KBM-7 (cell line): ENCODE data around the gene FGA.
A peak's percentile ranks its signal among the peaks of the same experiment; 100 is the strongest.
"Not testable (repeated sequence)": the region's sequence is repeated elsewhere in the genome, so short reads cannot be mapped to it uniquely, and the experiment has no call there.

Experiments
- DNase-seq: peaks from one replicate; pipeline ENCODE4 v3.0.0-alpha.2; 2015
- in situ Hi-C: fragments of 300-500 bp; cut with MboI; formaldehyde crosslinking; loops from 2 replicates; pipeline ENCODE4 v1.14.3; 2020; ENCODE audit warnings: low sequenced_read_pairs, low pct_unique_long_range_greater_than_20kb, mixed read lengths

Gene FGA

GRCh38 chr4:154610582-154610981, 20.0 kb upstream of the FGA start:
- in situ Hi-C loops, result loop anchor here (25.0 kb wide), 1 partner anchor 273 kb away; no protein-coding TSS in a partner anchor
- peak; percentile 4 for DNase-seq

GRCh38 chr4:154609532-154609931, 19.0 kb upstream of the FGA start:
- no peak for DNase-seq
- in situ Hi-C loops, result loop anchor here (25.0 kb wide), 1 partner anchor 272 kb away; no protein-coding TSS in a partner anchor

GRCh38 chr4:154608361-154609252, 18.1 kb upstream of the FGA start:
- in situ Hi-C loops, result loop anchor here (25.0 kb wide), 1 partner anchor 271 kb away; no protein-coding TSS in a partner anchor
- DNase-seq, result no peak

GRCh38 chr4:154606728-154607723, 16.5 kb upstream of the FGA start:
- in situ Hi-C loops, result loop anchor here (25.0 kb wide), 1 partner anchor 270 kb away; no protein-coding TSS in a partner anchor
- no peak for DNase-seq

- DNase-seq, result no peak
- in situ Hi-C loops, result loop anchor here (25.0 kb wide), 1 partner anchor 267 kb away; no protein-coding TSS in a partner anchor
Measured at GRCh38 chr4:154604696-154605200, 14.2 kb upstream of the FGA start.

GRCh38 chr4:154603033-154603943, 12.7 kb upstream of the FGA start:
- in situ Hi-C loops, result loop anchor here (25.0 kb wide), 1 partner anchor 266 kb away; no protein-coding TSS in a partner anchor
- no peak for DNase-seq

GRCh38 chr4:154602404-154603020, 12.0 kb upstream of the FGA start:
- in situ Hi-C loops, result loop anchor here (25.0 kb wide), 1 partner anchor 265 kb away; no protein-coding TSS in a partner anchor
- DNase-seq, result no peak

- no peak for DNase-seq
- in situ Hi-C loops, result no loop called here
Measured at GRCh38 chr4:154597798-154598774, 7.5 kb upstream of the FGA start.

GRCh38 chr4:154597281-154597680, 6.7 kb upstream of the FGA start:
- DNase-seq, in situ Hi-C loops: not testable (repeated sequence)

GRCh38 chr4:154595807-154596206, 5.3 kb upstream of the FGA start:
- DNase-seq, result no peak
- in situ Hi-C loops, result no loop called here

- in situ Hi-C loops, DNase-seq: not testable (repeated sequence)
Measured at GRCh38 chr4:154594343-154594742, 3.8 kb upstream of the FGA start.

- in situ Hi-C loops, result no loop called here
- DNase-seq, result no peak
Measured at GRCh38 chr4:154593868-154594267, 3.3 kb upstream of the FGA start.

GRCh38 chr4:154591890-154592289, 1.3 kb upstream of the FGA start:
- DNase-seq, result no peak
- in situ Hi-C loops, result no loop called here

- in situ Hi-C loops, result no loop called here
- no peak for DNase-seq
Measured at GRCh38 chr4:154589296-154590197, 995 bp downstream of the FGA start.

GRCh38 chr4:154588198-154588597, 2.3 kb downstream of the FGA start:
- DNase-seq, result no peak

More at GRCh38 chr4:154588198-154588597, 2.3 kb downstream of the FGA start:
- in situ Hi-C loops, result no loop called here
